GM21825 (cell line): ENCODE measurements around the gene CDH4.

Source experiments
- ATAC-seq: cut with Tn5 transposase; IDR thresholded peaks from one replicate; pipeline ENCODE4 v1.9.1; 2021; ENCODE audit warnings: mild to moderate bottlenecking, moderate library complexity; ENCODE audit not compliant: unreplicated experiment

The CDH4 gene

GRCh38 chr20:61803915-61804751 lies 552.1 kb downstream of the CDH4 start:
- ATAC-seq = no peak

- no peak for ATAC-seq
These were observed 552.8 kb downstream of the CDH4 start for GRCh38 chr20:61804752-61805295.

- no peak for ATAC-seq
These were observed 553.3 kb downstream of the CDH4 start for GRCh38 chr20:61805365-61805764.

GRCh38 chr20:61805781-61806180 lies 553.7 kb downstream of the CDH4 start:
- ATAC-seq = no peak

- no peak for ATAC-seq
These were observed 554.3 kb downstream of the CDH4 start for GRCh38 chr20:61806314-61806713.

- no peak for ATAC-seq
These were observed 554.9 kb downstream of the CDH4 start for GRCh38 chr20:61806995-61807394.

- no peak for ATAC-seq
These were observed 555.6 kb downstream of the CDH4 start for GRCh38 chr20:61807471-61808160.

- ATAC-seq = no peak
These were observed 556.4 kb downstream of the CDH4 start for GRCh38 chr20:61808447-61808846.

- no peak for ATAC-seq
These were observed 557.1 kb downstream of the CDH4 start for GRCh38 chr20:61809006-61809770.

GRCh38 chr20:61810066-61810737 lies 558.1 kb downstream of the CDH4 start:
- no peak for ATAC-seq

- ATAC-seq = no peak
These were observed 558.7 kb downstream of the CDH4 start for GRCh38 chr20:61810738-61811135.

GRCh38 chr20:61811166-61811565 lies 559.1 kb downstream of the CDH4 start:
- ATAC-seq = no peak

GRCh38 chr20:61812121-61812844 lies 560.2 kb downstream of the CDH4 start:
- no peak for ATAC-seq

GRCh38 chr20:61812845-61813485 lies 560.9 kb downstream of the CDH4 start:
- no peak for ATAC-seq

GRCh38 chr20:61813791-61814190 lies 561.7 kb downstream of the CDH4 start:
- no peak for ATAC-seq

GRCh38 chr20:61814244-61814643 lies 562.2 kb downstream of the CDH4 start:
- ATAC-seq = no peak

- no peak for ATAC-seq
These were observed 562.7 kb downstream of the CDH4 start for GRCh38 chr20:61814726-61815125.

- no peak for ATAC-seq
These were observed 563.1 kb downstream of the CDH4 start for GRCh38 chr20:61815176-61815575.

GRCh38 chr20:61815678-61816077 lies 563.6 kb downstream of the CDH4 start:
- ATAC-seq = no peak
